Erythroblast (primary cell): ENCODE measurements around the gene RMND1.

Experiments
- GATA1 ChIP-seq: IDR thresholded peaks from 2 replicates; pipeline ENCODE4 v1.6.1; 2011; ENCODE audit warnings: low read depth, mild to moderate bottlenecking, control low read depth, low read length, moderate library complexity
- POLR2A ChIP-seq: IDR thresholded peaks from 2 replicates; pipeline ENCODE4 v1.6.1; 2011; ENCODE audit warnings: mild to moderate bottlenecking, low read length

DNA sequence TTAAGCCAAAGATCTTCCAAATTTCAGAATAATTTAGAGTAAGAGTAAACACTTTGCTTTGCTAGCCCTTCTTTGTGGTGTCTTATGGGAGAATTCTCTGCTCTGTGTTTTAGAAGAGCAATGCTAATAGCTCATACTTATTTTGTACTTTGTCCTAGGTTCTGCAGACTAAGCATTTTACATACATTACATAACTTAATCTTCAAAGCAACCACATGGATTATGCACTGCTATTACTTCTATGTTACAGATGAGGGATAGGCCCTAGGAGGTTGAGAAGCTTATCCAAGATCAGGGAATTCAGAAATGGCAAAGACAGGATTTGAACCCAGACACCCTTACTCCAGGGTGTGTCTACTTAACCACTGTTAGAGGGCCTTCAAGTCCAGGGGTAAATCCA is 32.1 kb upstream of the RMND1 start:
- no peak for TF ChIP-seq POLR2A
- no peak for TF ChIP-seq GATA1
